HG03558 (cell line): Measurements from ENCODE around the gene COASY.

Experiments used
- ATAC-seq: cut with Tn5 transposase; IDR thresholded peaks from one replicate; pipeline ENCODE4 v1.9.1; 2021; ENCODE audit warnings: moderate number of reproducible peaks; ENCODE audit not compliant: unreplicated experiment; ENCODE audit errors: extremely low read depth

The COASY gene

GRCh38 chr17:42568341-42569111, 6.6 kb downstream of the COASY start:
- no peak for ATAC-seq

GRCh38 chr17:42571435-42572225, 9.7 kb downstream of the COASY start:
- no peak for ATAC-seq

GRCh38 chr17:42573095-42573494, 11.1 kb downstream of the COASY start:
- no peak for ATAC-seq

- no peak for ATAC-seq
These were observed 12.5 kb downstream of the COASY start for GRCh38 chr17:42574463-42574862.

GRCh38 chr17:42577140-42577531, 15.2 kb downstream of the COASY start:
- no peak for ATAC-seq

- ATAC-seq = no peak
These were observed 15.8 kb downstream of the COASY start, which contains the start of gene PSMC3IP for GRCh38 chr17:42577532-42578281. PSMC3IP (minus strand) TSS chr17:42577729; CDS start chr17:42577686, 43 bp downstream.

GRCh38 chr17:42578282-42578869, 16.4 kb downstream of the COASY start:
- ATAC-seq = no peak

GRCh38 chr17:42579794-42580551, 18.0 kb downstream of the COASY start:
- no peak for ATAC-seq

- no peak for ATAC-seq
These were observed 19.9 kb downstream of the COASY start for GRCh38 chr17:42581744-42582270.

- no peak for ATAC-seq
These were observed 22.9 kb downstream of the COASY start for GRCh38 chr17:42584880-42585279.

- ATAC-seq = no peak
These were observed 23.4 kb downstream of the COASY start for GRCh38 chr17:42585353-42585752.

- no peak for ATAC-seq
These were observed 24.7 kb downstream of the COASY start for GRCh38 chr17:42586514-42587230.

GRCh38 chr17:42590886-42591285, 28.9 kb downstream of the COASY start:
- ATAC-seq = no peak

- no peak for ATAC-seq
These were observed 29.5 kb downstream of the COASY start for GRCh38 chr17:42591411-42591810.

GRCh38 chr17:42596386-42596785, 34.4 kb downstream of the COASY start:
- ATAC-seq = no peak

GRCh38 chr17:42598905-42599304, 37.0 kb downstream of the COASY start:
- ATAC-seq = no peak

- no peak for ATAC-seq
These were observed 41.4 kb downstream of the COASY start for GRCh38 chr17:42603318-42603717.

- no peak for ATAC-seq
These were observed 45.8 kb downstream of the COASY start for GRCh38 chr17:42607769-42608168.
